GM18507 (cell line): ENCODE data around the gene KDSR.
"Not testable (repeated sequence)": the region's sequence is repeated elsewhere in the genome, so short reads cannot be mapped to it uniquely, and the experiment has no call there.

Source experiments
- DNase-seq: peaks from one replicate; pipeline ENCODE4 v3.0.0; 2011; ENCODE audit warnings: low read depth; ENCODE audit not compliant: insufficient read length; ENCODE audit errors: extremely low spot score
- FAIRE-seq: peaks from 2 replicates; lab custom pipeline; 2011; peaks lifted over from hg19 to GRCh38; lab: Jason Lieb, UNC

KDSR gene

DNA sequence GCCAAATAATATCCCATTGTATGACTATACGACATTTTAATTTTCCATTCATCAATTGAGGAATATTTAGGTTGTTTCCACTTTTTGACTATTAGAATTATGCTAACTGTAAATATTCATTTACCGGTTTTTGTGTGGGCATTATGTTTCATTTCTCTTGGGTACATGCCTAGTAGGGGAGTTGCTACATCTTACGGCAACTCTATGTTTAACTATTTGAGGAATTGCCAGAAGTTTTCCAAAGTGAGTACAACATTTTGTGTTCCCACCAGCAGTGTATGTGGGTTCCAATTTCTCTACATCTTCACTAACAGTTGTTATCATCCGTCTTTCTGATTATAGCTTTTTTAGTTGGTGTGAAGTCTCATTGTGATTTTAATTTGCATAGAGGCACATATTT is 1.6 kb upstream of the KDSR start:
- no peak for DNase-seq
- no peak for FAIRE-seq

DNA sequence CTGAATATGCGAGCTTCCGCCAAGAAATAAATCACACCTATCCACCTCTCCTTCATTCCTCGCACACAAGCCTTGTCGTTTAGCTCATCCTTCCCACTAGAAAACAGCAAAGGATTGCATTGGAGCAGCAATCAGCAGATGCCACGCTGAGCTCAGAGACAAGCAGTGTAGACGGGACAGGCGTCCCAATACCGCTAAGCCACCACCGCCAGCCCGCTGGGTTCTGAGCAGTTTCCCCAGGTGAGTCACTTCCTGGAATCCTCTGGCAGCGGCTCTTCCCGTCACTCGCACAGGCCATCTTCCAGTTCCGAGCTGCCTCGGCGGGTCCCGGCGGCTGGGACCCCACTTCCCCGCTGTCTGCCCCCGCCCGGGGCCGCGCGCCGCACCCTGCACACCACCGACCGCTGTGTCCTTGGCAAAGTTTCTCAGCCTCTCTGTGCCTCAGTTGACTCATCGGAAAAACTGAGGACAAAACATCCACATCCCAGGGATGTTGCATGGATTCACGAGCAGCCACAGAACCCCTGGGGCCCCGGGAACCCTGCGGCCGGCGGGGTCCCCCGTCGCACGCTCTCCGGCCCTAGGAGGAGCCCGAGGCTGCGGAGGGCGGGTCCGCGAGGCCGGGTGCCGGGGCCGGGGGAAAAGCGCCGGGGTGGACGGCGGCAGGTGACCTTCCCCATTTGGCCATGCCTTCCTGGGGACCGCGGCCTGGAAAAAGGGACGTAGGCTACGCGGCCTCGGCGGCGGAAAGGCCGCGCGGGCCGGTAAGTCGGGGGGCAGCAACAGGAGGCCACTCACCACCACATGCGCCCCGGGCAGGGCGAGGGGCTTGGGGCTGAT is 573 bp downstream of the KDSR start:
- FAIRE-seq = peak; percentile 62
- DNase-seq = peak; percentile 30

DNA sequence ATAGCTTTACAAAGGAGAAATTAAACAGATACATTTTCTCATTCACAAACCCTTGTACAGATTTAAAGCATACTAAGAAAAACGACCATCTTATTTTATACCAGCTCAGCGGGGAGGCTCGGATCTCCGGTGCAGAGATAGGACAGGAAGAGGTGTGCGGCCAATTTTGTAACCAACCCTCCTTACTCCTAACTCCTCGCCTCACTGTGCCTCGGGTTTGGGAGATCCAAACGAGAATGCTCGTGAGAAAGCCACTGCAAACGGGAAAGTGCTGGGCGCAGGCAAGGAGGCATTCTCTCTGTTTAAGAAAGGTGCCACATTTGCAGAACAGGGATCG is 1.2 kb downstream of the KDSR start:
- DNase-seq = no peak
- FAIRE-seq = peak; percentile 56

DNA sequence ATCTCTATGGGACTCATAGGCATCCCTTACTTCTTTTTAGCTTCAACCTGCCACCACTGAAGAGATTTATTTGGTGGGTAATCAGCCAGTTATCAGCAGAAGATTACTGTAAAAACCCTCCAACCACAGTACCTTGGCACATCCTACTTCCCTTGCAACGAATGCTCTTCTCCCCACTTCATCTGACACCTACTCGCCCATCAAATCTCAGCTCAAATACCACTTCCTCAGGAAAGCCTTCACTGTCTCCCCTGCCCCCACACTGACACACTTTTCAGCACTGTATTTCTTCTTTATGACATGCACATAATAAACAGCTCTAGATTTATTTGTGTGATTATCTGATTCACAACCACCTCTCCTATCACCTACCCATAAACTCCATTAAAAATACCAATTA is 3.1 kb downstream of the KDSR start:
- FAIRE-seq (peak; percentile 71), DNase-seq (no peak)

DNA sequence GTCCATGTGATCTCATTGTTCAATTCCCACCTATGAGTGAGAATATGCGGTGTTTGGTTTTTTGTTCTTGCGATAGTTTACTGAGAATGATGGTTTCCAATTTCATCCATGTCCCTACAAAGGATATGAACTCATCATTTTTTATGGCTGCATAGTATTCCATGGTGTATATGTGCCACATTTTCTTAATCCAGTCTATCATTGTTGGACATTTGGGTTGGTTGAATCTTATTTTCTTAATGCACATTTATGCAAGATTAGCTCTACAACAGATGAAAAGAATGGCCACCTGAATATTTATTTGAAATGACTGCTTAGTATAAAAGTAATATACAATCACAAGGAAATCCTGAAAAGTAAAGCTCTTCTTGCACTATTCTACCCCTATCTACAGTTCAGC is 3.6 kb downstream of the KDSR start:
- not testable (repeated sequence) for FAIRE-seq, DNase-seq

DNA sequence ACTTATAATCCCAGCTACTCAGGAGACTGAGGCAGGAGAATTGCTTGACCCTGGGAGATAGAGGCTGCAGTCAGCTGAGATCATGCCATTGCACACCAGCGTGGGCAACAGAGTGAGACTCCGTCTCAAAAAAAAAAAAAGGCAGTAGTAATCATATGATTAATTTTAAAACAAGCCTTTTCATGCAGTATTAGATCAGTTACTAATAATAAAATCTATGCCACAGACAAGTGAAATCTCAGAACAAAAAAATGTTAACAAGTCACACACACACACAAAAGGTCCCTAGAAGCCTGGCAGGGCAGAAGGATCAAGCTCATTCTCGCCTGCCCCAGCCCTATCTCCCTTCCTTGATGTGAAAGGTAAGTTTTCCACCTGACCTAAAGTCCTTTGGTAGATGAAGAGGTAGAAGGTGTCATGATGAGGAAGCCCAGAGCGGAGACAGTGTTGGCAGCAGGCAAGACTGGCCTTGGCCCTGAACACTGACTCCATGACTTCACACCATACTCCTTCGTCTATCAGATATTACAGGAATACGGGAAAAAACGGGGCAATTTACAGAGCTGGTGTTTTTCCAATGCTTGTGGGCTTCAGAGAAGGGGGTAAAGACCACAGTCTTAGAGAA is 10.6 kb downstream of the KDSR start:
- FAIRE-seq (no peak), DNase-seq (no peak)

DNA sequence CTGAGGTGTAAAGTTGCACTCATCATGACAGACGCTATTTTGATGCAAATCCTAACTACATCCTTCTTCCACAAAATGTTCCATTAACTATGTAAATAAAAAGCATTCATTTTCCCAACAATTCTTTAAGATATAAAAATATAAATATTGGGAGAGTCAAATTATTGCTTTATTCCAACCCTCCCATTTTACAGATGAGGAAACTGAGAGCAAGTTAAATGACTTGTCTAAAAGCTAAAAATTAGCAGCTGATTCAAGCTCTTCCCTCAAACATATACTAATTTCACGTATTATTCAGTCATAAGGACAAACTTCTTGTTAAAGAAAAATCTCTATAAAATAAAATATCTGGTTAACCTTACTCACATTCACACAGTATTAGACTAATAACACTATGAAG is 16.8 kb downstream of the KDSR start:
- no peak for FAIRE-seq
- no peak for DNase-seq

DNA sequence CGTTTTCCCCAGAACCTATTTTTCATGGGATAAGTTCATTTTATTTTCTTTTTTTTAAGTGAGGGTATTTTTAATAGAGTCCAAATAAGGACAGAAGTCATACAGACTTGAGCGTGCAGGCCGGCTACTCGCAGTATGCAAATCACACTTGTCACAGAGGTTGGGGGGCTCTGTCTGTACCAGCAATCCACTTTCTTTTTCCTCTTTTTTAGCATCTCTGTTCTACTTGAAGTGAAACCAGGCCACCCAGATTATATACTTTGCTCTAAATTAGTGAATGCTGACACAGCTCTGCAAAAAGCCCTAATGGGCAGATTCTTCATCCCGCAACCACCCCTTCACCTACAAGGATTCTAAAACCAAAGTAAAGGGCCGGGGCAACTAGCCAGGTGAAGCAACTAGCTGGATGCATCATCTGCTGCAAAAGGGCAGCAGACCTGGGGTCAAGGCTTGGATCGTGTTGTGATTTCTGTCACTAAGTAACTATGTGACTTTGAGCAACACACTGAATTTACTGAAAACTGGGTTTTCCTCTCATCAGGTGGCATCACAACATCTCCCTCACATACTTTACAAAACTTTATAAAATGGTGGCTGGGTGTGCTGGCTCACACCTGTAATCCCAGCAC is 18.4 kb downstream of the KDSR start:
- DNase-seq (no peak), FAIRE-seq (peak; percentile 15)

DNA sequence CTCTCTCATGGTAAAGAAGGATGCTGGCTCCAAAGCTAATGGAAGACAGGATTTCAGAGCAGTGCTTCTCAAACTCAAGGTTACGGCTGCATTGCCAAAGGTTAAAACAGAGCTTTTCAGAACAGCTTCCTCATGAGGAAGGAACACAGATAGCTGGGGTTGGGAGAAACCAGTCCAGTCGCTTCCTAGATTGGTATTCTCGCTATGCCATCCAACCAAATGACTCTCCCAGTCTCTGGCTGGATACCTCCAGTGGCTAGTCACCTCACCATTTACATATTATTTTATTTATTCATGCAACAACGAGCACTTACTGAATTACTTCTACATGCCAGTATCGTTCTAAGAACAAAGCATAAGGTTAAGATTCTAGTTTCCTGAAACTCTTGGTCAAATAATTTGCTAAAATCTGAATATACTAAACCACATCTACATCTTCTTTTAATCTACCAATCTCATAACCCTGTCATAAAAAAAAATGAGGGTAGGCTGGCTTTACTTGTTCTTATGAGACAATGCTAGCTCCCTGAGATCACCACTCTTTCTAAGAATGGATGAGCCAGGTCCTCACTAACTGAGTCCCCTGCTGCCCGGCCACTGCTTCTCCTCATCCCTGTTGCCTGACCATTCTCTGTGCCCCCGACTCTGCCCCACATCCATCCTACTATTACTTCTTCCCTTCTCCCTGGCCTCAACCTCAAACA is 20.4 kb downstream of the KDSR start:
- DNase-seq (no peak), FAIRE-seq (no peak)

DNA sequence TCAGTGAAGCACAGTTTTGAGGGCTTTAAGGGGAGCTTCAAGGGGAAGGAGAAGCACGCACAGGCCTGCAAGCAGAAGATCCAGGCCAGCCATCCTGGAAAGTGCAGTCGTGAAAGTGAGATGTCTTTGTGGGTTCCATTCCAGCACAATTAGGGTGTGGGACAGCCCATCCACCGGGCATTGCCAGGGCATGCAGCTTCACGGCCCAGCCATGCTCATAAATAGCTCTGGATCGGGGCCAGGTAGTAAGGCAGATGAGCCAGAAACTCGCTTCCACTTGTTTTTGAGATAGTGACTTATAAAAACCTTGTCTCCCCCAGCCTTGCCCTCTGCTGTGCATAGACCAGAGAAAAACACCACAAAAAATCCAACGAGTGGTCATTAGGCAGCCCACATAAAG is 21.0 kb downstream of the KDSR start:
- FAIRE-seq (no peak), DNase-seq (no peak)

DNA sequence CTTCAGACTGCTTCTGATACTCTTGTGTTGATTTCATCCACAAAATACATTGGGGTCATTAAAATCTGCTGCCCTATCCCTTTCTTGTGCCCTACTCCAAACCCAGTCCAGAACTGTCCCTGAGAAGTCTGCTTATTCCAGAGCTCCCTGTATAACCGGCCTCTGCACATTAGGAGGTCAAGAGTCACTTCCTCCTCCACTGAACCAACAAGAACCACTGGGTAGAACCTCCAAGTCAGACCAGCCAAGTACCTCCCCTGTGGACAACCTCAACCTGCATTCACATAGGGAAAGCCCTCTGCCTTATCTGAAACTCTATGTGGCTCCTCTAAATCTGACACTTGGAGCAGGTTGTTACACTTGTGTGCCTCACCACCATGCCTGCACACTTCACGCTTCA is 22.1 kb downstream of the KDSR start:
- DNase-seq (no peak), FAIRE-seq (no peak)

DNA sequence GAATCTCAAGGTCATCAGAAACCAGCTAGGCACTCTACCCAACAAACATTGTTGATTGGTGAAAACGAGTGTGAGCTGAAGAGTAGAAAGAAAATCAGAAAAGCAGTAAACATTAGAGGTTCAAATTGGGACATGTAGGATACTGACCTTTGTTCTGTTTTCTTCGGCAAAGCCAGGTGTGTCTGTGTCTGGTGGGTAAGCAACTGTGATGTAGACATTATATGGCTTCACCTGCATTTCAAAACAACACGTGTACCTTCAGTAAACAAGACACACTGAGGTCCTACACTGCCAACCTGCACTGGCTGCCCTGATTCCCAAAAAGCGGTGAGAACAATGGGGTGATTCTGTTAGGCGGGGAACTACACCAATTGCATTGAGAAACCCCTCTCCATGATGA is 22.7 kb downstream of the KDSR start:
- DNase-seq (no peak), FAIRE-seq (no peak)

DNA sequence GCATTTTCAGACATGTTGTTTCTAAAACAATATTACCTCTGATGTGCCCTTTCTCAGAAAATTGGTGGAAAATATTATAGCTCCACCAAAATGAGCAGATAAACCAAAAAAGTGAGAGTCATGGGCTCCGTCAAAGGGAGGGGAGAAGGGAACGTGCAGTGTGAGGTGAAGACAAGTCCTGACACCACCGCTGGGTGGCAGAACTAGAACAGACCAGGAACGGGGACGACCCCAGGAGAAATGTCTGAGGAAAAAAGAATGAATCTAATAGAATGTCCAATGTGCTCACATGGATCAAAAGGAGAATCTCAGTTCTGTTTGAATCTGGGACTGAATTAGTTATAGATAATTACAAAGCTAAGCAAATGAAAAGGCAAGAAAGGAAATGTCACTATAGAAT is 24.8 kb downstream of the KDSR start:
- peak; percentile 57 for FAIRE-seq
- DNase-seq = no peak

DNA sequence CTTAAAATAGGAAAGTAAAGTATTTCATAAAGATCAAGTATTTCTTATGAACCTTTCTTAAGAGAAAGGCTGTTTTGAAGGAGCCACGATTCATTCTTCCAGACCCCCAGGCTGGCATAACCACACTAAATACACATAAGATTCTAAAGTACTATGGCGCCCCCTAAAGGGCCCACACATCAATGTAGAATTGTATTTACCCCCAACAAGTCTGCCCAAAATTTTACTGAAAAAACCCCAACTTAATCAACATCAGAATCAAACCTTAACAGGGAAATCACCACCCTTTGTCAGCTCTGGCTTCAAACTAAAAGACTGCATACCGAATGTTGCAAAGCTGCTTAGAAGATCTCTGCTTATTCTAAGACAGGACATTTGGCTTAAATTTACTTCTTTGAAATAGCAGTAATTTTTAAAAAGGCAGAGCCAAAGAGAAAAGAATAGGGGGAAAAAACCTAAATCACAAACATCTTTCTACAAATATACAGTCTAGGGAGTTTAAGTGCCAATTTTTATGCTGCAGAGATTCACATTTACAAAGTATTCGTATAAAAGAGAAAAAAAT is 27.0 kb downstream of the KDSR start:
- FAIRE-seq = no peak
- DNase-seq = no peak

DNA sequence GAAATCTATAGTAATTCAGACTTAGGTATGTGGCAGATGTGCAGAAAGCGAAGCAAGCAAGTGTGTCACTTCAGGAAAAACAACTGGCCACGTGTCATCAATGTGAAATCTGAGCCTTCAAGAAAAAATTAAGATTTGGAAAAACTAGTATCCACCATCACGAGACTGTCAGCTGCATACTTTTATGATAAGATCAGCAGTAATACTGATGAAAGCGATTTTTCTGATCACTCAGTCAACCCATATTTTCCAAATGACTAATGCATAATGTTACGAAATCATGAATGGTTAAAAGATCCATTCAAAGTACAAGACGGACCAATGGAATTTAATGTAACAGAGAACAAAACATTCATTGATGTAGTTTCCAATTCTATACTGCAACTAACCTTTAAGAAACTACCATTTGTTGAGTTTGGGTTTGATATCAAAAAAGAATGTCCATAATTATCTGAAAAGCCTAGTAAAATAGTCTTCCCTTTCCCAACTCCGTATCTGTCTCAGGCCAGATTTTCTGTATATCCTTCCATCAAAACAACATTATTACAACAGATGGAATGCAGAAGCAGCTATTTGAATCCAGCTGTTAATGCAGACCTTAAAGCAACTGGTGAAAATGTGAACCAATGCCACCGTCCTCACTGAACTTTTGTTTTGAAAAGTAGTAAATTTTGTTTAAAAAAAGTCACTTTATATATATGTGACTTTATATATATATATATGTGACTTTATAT is 30.5 kb downstream of the KDSR start:
- FAIRE-seq (no peak), DNase-seq (no peak)

DNA sequence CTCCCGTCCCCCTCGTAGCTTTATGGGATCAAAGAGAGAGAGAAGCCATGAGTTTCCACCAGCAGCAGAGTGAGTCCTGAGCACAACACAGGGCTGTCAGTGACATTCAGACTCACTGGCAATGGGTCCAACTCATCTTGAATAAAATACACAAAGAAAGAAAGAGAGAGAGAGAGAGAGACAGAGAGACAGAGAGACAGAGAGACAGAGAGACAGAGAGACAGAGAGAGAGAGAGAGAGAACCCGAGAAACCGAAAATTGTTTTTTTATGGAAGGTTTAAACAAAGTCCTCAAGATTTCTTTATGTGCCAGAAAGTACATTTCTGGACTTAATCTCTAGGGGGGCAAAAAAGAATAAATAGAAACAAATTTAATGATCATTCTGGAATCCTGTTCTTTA is 35.9 kb downstream of the KDSR start:
- no peak for DNase-seq
- FAIRE-seq = no peak

DNA sequence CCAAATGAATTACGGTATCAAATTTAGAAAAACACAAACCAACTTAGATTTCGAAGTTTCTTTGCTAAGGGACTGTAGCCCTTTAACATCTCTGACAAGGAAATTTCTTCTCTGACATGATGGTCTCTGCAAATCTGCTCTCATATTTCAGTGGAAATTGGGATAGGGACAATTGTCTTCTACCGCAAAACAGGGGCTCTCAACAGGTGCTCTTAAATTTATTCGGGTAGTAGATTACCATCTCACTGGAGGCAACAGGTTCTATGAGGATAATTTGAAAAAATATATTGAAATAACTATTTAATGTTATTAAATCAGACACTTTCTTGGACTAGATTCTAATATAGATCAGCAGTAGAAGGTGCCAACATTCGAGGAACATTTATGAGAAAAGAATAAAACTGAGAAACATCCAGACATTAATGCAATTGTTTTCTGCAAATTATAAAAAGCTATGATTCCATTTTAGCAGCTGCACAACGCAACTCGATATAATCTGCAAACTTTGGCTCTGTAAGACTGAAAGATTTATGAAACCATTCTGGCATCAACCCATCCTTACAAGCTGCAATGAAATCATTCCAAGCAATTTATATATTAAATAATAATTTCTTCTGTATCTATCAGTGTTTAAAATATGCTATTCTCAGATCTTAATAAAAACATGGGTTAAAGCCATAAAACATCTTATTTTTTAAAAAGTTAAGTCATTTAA is 37.4 kb downstream of the KDSR start:
- no peak for FAIRE-seq
- DNase-seq = no peak

DNA sequence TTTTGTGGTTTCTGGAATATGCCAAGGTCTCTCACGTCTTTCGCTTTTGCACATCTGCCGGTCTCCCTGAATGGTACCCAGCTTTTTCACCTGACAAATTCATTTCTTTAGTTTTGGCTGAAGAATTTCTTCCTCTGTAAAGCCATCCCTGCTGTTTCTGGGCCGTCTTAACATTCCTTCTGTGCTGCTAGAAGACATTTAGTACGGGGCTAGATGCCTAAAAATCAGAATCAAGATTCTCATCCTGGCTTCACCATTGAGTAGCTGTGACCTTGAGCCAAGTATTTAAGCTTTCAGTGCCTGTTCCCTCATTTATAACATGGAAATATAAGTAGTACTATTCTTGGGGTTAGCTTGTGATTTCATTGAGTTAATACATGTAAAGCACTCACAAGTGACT is 41.0 kb downstream of the KDSR start:
- FAIRE-seq (no peak), DNase-seq (no peak)
